GM19372 (cell line): ENCODE measurements around the gene AKAP7.
A peak's percentile ranks its signal among the peaks of the same experiment; 100 is the strongest.

ENCODE experiments used
- ATAC-seq: cut with Tn5 transposase; IDR thresholded peaks from one replicate; pipeline ENCODE4 v1.9.1; 2021; ENCODE audit warnings: mild to moderate bottlenecking, low read depth, moderate library complexity; ENCODE audit not compliant: unreplicated experiment

AKAP7 gene

GRCh38 chr6:131197716-131198115 is 62.4 kb downstream of the AKAP7 start:
- ATAC-seq: no peak

DNA sequence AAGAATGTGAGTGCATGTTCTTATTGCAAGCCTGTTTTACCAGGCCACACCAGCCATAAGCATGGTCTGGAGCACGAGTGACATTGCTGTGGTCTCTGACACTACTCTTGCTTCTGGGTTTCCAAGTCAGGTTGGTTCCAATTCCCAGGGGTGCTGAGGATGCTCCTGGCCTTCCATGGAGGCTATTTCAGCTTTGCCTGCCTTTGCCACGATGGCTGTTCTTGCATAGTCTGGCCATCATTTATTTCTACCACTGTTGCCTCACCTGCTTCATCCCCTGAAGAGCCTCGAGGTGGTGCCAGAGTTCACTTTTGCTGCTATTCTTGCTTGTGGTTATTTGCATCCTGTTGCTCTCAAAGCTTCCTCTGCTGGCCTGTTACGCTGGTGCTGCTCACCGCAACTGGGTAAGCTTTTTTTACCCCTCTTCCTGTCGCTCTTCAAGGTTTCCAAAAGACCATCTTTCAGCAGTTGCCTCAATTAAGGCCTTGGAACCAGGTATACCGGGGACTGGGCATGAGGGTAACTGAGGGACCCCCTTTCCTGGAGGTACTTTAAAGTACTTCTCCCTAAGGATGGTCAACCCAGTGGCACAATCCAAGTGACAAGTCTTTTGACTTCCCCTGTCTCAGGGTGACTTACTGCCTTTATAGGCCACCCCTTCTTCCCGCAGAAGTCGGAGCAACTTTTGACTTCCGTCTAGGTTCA is 64.5 kb downstream of the AKAP7 start:
- peak; percentile 100 for ATAC-seq

DNA sequence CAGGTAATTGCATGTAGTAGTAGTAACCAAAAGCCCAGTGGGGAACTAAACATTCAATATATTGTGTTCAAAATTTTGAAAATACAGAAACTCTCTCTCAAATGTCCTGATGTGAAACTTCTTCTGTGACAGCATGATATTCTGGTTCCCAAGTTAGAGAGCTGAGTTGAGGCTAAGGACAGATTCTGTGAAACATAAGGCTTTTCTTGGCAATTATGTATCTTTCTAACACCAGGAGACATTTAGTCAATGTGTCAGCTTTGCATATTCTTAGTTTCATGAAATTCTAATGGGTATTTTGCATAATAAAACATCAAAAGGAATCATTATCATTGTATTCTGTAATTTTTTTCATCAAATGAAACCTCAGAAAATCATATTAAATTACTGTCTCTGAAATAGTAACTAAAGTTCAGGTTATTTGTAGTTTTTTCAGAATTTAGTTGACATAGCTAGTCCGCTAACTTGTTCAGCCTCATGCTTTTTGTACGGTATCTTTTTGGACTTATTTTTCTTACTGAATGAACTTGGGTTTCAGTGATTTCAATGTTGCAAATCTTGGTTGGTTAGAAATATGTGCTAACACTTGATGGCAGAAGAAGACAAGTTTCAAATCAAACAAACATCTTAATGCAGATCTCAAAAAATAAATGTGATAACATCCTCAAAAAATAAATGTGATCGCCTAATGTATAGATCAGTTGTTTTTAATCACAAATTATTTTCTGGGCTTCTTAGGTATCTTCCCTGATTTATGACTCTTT is 70.4 kb downstream of the AKAP7 start:
- ATAC-seq: no peak

DNA sequence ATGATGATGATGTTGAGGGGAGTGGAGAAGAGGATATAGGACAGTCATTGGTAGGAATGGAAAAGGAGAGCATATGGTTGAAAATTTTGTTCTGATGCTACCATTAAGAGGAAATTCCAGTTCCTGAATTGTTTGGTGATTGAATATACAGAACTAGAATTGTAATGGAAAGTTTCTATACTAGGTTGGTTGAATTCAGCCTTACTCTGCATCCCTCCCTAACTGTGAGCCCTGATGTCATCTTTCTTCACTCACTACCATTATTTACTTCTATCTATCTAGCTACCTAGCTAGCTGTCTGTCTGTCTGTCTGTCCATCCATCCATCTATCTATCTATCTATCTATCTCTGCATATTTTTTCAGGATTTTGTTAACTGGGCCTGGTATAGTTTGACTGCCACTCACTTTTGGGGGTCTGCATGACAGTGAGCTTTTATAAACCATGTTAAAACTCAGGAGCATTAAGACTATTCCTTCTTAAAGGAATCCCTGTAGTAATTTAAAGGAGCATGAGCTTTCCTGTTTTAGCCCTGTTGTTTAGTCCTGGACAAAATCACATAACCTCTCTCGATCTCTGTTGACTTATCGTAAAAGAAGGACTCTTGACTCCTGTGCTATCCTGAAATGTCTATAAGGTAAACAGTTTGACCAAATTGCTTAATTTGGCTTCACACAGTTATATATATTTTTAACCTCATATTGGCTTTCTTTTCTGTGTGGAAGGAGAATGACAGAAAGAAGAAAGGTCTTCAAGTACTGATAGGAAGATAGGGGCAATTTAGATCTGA is 71.4 kb downstream of the AKAP7 start:
- ATAC-seq: no peak

DNA sequence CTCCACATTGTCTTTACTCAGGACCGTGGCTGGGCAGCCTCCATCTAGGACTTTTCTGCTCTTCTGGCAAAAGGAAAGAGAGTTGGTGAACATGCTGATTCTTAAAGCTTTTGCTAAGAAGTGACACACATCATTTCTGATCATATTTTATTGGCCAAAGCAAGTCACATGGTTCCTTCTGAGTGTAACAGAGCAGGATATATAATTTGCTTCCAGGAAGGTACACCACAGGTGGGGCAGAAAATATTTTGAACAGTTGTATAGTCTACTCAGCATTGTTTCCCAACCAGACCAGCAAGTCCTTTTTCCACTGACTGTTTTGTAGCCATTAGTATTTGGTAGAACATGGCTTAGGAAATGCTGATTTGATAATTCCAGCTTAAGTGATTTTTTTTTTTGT is 73.5 kb downstream of the AKAP7 start:
- ATAC-seq: no peak

DNA sequence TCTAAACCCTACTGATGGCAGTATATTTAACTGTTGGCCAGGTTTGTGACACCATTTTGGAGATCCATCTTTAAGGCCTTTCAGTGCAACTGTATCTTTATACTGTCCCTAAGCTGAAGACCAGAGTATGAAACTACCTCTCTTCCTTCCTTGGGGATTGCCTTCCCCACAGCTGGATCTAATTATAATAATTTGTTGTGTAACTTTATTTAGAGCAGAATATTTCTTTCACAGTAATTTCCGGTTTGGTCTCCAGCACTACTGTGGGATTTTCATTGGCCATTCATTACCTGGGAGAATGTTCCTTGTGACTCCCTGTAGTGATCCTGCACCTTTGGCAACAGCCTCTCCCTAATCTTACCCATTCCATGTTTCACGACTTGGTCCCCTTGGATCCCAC is 75.2 kb downstream of the AKAP7 start:
- no peak for ATAC-seq

- no peak for ATAC-seq
Observed at GRCh38 chr6:131212024-131212423, 76.8 kb downstream of the AKAP7 start.

DNA sequence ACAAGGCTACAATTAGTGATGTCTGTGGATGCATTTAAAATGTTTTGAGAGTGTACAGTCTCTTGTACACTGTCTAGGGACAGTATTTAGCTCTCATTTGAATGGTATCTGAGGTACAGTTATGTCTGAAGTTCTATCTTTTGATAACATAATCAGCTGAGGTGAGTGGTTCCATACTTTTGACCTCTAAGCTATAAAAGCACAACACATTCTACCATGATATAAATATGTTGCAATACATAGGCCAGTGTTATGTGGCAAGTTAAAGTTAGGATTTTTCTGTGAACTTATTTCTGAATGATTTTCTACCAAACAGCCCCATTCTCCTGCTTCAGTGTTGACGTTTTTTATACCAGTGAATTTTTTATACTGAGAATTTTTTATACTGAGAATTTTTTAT is 77.6 kb downstream of the AKAP7 start:
- no peak for ATAC-seq

GRCh38 chr6:131213501-131213990 is 78.3 kb downstream of the AKAP7 start:
- no peak for ATAC-seq

GRCh38 chr6:131215219-131215618 is 80.0 kb downstream of the AKAP7 start:
- ATAC-seq: no peak

- ATAC-seq: no peak
Observed at GRCh38 chr6:131216246-131216645, 81.0 kb downstream of the AKAP7 start.

DNA sequence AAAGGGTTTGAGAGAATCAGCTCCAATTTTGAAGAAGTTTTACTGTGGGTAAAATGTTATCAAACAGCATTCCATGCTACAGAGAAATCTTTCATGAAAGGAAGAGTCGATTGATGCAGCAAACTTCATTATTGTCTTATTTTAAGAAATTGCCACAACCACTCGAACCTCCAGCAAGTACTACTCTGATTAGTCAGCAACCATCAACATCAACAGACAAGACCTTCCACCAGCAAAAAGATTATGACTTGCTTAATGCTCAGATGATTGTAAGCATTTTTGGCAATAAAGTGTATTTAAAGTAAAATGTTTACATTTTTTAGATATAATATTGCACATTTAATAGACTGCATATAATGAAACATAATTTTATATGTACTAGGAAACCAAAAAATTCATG is 87.5 kb downstream of the AKAP7 start:
- no peak for ATAC-seq

DNA sequence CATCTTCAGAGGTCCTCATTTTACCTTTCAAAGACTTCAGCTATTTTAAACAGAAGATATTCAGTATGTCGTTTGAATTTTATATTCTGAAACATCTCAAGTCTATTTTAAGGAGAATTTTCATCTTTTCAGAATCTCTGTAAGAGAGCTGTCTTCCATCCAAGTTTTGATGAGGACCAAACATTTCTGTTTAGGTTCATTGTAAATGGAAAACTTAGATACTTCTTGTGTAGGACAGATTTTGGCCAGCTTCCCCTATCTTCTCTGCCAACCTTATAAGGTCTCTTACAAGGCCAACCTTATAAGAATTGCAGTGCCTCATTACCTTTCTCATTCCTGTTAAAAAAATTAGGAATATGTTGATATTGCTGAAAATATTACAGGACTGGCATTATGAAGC is 88.1 kb downstream of the AKAP7 start:
- no peak for ATAC-seq

GRCh38 chr6:131225127-131225526 is 89.9 kb downstream of the AKAP7 start:
- ATAC-seq: no peak

DNA sequence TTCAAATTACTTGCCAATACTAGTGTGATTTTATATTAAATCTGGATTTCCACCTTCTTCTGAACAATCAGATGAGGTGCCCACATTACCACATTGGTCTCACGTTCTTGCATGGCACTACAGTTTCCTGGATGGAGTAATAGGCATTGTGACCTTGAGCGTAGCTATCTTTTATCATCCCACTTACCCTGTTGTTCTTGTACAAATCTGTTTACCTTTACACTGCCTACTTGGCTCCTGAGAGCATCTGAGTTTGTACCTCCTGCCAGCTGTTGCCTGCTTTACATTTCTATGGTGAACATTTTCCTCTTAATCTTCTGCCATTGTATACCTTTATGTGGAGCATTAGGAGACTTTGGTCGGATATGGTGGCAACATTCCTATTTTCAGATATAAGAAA is 90.7 kb downstream of the AKAP7 start:
- ATAC-seq: no peak

DNA sequence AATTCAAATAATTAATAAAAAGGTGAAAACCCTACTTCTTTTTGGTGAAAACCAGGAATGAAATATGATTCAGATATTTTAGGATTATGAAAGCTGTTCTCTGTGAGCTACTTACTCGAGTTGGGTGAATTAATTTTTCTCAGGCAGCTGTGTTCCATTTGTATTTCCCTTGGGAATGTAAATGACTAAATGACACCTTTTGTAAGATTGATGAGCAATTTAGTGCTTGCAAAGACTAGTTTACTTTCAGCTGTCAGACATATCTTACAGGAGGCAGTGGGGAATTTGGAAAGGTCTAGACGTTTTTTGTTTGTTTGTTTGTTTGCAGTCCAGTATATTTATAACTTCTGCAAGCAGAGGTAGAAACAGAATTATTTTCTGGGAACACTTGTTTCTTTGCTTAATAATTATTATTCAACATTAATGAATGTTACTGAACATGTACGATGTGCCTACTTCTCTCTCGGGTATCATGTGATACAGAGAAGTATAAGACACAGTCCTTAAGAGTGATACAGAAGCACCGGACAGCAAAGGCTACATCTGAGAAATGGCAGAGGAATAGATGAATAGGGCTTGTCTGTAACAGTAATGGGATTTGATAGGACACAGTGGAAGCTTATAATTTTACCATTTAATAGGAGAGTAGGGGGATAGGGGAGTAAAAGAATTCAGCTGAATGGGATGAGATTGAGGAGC is 91.3 kb downstream of the AKAP7 start:
- no peak for ATAC-seq

DNA sequence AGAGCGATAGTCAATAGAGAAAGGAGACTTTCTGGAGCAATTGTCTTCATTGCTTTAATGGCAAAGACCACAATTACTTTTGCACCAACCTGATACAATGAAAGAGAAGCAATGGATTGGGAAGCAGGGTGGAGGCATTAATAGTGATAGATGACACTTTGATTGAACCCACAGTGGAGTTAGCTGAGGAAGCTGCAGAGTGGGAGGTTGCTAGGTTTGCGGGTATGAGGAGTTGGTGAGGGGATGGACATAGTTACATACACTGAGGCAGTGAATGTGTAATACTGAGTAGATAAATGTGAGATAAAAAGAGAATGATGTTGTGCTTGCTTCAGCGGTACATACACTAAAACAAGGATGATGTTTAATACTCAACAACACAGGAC is 91.9 kb downstream of the AKAP7 start:
- no peak for ATAC-seq

DNA sequence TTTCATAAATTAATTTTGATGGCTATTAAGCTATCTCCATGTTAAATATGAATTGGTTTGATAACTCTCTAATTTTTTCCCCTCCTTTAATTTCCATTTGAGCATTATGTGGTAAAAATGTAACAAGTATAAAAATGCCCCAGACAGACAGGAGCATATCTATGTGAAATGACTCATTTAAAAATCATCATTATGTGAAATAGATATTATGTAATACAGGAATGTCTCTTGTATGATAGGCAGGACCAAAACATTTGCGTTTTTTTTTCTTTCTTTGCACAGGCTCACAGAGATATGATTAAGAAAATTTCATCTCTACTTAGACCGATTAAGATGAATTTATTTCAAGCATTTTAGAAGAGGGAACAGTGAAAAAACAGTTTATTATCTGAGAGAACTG is 95.8 kb downstream of the AKAP7 start:
- no peak for ATAC-seq

- ATAC-seq: no peak
Observed at GRCh38 chr6:131231891-131232290, 96.6 kb downstream of the AKAP7 start.

- ATAC-seq: no peak
Observed at GRCh38 chr6:131244942-131245341, 109.7 kb downstream of the AKAP7 start.

- no peak for ATAC-seq
Observed at GRCh38 chr6:131250122-131250521, 114.9 kb downstream of the AKAP7 start.
